ENCODE measurements around the gene CORO2B. TPM values are rescaled to one million over a fixed set of nuclear protein-coding genes. Genes with fewer than 3 reads are reported as not detected.

The CORO2B gene
- total RNA-seq, 1 experiment from 2014 or later = 0.43 TPM

DNA sequence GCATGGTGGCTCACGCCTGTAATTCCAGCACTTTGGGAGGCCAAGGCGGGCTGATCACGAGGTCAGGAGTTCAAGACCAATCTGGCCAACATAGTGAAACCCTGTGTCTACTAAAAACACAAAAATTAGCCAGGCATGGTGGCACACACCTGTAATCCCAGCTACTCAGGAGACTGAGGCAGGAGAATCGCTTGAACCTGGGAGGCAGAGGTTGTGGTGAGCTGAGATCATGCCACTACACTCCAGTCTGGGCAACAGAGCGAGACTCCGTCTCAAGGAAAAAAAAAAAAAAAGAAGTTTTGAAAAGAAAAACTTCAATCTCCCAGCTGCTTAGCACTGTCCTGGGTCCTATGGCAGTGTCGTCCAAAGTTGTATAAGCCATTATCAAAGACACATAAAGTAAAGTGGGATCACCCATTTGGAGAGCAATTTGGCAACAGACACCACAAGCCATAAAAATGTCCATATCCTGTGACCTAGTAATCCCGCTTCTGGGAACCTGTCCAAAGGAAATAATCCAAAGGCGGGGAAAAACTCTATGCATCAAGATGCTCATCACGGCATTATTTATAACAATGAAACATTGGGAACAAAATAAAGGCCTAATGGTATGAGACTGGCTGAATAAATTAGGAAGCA lies 26.2 kb downstream of the CORO2B start:
- peak; percentile 84 for DNase-seq (ENCODE audit: low spot score)

DNA sequence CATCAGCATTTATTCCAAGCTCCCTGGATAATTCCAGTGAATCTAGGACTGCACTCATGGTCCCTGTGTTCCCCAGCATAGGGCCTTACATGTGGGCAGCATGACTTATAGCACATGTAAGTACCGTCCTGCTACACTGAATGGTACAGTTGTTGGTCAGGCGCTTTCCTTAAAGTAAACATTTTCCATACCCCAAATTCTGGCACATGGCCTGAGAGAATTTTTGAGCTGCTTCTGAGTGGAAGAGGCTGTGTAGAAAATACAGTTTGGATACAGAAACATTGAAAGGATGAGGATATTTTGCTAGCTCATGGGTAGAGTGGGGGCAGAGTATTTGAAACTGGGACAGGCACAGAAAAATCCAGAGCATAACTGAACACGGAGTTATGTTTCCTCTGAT lies 27.6 kb downstream of the CORO2B start:
- no peak for DNase-seq (ENCODE audit: low spot score)

DNA sequence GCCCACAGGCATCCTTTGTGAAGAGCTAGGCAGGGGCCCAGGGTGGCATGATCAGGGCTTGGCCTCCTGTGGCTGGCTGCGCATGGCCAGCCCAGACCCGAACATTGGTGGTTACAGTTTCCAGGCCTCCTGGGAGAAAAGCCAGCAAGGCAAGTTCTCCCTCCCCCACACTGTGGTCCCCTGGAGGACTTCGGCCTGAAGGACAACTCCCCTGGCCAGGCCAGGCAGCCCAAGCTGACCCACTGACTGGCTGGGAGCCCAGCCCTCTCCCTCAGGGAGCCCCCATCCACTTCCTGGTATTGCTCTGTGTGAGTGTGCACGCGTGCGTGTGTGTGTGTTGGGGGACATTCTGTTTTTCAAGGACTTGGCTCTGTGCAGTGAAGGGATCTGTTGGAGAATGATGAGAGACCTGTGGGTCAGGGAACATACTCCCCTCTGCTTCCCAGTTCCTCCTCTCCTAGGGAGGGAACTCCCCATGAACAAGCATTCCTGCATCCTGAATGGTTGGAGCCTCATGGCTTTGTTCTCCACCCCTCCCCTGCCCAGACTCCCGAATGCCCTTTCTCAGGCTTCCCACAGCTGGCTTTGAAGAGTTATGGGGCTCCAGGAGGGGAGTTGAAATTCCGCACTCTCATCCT lies 29.5 kb downstream of the CORO2B start:
- DNase-seq (ENCODE audit: low spot score) = no peak

DNA sequence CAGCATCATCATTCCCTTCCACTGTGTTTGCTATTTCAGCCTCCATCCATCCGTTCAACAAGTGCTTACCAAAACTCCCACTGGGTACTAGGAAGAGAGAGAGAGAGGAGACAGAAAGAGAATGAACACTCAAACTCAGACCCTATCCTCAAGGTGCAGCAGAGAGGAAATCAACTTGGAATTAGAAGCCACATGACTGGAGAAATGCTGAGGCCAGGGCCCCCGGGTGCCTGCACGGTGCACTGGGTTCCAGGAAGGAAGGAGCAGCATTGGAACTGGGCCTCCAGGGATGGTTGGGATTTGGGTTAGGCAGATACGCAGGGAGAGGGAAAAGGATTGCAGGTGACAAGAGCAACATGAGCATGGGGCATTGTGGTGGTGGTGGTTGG lies 30.0 kb downstream of the CORO2B start:
- DNase-seq (ENCODE audit: low spot score) = no peak

DNA sequence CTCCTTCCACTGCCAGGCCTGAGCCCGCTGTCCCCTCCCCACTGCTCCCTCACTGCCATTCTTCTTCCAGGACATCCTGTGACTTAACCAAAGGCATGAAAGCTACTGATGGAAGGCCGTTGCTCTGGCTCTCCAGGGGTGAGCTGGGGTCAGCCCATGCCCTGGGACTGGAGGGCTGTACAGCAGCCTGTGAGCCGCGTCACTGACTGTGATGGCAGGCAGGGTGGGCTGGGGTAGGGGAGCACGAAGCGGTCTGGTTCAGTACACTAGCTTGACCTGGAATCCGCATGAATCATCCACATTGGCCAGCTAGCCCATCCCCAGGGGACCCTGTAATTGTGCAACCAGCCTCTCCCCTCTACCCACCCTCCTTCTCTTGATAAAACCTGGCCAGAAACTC lies 30.8 kb downstream of the CORO2B start:
- DNase-seq (ENCODE audit: low spot score) = no peak

DNA sequence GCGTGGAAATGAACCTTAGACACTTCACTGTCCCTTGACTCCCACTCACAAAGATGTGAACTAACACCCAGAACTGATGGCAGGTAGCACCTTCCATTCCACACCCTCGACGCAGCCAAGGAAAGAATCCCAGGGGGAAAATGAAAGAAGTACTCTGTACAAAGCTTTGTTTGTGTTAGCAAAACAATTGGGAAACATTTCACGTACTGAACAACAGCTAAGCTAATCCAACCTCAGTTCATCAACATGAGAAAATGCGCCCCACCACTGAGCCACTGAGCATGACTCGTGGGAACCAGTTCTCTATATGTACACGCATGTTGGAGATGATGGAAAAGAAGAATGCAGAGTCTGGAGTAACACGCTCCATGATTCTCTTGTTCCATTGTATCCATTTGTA lies 32.0 kb downstream of the CORO2B start:
- no peak for DNase-seq (ENCODE audit: low spot score)

DNA sequence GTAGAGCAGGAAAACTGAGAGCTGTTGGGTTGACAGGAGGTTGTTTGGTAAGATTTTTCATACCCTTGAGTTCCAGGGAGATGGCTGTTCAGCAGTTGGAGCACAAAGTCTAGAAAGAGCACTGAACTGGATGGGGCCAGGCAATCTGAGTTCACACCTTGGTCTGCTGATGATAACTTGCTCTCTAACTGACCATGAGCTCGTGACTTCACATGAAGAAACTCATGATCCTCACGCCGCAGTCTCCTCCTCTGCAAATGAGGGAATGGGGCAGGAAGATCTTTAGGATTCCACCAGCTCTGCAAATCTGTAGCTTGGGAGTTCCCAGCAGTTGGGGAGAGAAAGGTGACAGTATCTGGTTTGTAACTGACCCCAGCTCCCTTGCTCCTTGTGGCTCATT lies 33.7 kb downstream of the CORO2B start:
- DNase-seq (ENCODE audit: low spot score) = no peak

DNA sequence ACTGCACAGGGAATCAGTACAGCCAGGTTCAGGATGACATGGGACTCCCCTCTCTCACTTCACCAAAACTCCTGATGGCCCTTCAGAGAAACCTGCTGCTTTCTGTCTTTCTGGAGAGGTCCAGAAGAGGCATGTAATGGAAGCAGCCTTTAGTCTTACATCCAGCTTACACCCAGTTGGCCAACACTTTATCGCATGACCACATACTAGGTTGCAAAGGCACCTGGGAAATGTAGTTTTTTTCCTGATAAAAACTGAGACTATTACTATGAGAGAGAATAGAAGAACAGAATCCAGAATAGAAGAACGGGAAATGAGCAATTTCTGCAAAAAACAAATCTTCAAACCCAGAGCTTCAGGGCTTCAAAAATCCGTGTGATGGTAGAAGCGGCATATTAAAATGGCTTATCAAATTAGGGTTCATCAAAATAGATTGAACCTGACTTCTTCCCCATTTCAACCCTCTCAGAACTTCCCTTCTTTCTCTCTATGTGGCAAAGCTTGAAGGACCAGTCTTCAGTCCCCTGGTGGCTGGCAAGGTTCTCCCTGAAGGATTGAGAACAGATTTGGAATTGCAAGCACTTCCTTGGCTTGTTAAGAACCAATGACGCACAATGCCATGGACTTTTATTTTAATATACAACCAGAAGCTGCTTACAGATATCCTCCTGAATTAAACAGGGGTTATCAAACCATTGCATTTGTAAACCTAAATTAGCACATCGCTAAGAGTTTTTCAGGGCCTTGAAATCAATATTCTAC lies 34.4 kb downstream of the CORO2B start:
- no peak for DNase-seq (ENCODE audit: low spot score)

DNA sequence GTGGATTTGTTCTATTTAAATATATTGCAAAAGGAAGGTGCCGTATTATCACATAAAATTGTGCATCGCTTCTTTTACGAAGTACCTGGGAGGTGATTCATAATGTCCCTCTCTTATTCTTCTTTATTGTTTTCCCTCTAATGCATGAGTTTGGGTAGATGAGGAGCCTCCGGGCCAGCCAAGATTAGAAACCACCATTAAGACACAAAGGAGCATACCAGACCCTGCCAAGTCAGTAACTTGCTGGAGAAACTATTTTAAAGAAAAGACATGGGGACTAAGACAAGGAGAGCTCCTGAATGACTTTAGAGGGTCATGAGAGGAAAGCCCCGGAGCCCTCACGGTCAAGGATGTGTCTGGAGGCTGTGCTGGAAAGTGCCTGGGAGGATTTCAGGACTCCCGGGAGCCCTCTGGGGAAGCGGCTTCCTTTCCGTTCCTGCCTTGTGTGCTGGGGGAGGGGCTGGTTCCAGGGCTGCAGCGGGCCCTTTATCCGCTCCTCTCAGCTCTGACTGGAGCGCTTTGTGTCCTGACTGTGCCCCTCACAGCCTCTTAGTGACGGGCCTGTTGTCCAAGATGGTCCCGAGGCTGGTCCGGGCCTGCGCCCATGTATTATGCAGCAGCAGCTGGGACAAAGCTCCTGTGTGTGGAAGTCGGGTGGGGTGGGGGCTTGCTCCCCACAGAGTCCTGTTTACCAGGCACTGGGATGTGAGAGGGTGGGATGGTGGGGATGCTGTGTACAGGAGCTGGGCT lies 35.7 kb downstream of the CORO2B start:
- no peak for DNase-seq (ENCODE audit: low spot score)

DNA sequence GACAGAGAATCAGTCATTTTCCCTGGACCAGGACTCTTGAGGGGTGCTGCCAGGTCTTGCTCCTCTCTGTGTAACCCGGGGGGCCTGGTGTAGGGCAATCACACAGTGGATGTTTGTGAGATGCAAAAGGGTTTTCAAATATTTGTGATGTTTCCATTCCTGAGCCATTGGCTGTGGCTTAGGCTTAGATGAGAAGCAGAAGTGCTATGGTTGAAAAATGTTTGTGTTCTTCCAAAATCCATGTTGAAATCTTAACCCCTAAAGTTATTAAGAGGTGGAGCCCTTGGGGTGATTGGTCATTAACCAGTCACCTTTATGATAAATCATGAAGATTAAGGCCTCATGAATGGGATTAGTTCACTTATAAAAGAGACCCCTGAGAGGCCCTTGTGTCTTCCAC lies 36.5 kb downstream of the CORO2B start:
- no peak for DNase-seq (ENCODE audit: low spot score)

DNA sequence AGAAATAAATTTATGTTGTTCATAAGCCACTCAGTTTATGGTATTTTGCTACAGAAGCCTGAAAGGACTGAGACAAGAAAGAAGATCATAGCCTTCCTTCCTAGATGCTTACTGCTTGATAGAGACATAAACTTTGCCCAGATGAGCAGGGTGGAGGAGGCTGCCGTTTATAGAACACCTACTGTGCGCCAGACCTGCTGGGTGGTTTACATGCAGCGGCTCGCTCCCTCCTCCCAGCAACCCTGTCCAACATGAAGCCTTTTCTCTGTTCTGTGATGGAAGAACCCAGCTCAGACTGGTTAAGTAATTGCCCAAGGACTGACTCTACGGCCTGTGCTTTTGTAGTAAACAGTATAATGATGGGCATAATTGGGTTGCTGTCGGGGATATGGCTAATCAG lies 37.0 kb downstream of the CORO2B start:
- no peak for DNase-seq (ENCODE audit: low spot score)

DNA sequence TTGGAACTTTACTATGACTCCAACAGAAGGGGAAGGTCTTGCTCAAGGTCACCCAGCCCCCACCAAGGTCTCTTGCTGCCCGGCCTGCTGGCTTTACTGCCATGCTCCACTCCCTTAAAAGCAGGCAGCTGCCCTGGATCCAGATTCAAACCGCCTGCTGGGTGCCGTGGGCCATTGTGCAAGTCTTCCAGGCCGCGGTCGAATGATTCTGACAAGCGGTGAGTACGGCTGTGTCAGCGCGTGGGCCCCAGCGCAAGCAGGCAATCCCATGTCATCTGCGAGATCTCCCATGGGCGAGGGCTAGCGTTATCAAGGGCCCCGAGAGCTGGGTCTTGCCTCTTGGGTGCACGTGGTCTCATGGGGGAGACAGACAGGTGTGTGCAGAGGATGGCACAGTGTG lies 37.6 kb downstream of the CORO2B start:
- DNase-seq (ENCODE audit: low spot score) = no peak

DNA sequence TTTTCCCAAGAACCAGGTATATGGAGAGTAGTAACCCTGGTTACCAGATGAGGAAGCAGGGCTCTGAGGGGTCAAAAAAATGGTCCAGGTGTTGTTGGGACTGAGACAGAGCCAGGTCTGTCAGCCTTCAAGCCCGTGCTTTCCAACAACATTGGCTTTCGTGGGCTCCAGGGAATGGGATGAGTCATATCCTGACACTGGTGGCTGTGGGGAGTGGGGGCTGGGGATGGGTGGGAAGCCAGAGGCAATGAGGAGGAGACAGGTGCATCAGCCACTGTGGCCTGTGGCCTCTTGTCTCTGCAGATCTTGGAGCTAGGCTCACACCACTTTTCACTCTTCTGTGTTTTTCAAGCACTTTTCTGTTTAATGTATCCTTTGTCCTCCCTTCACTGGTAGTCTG lies 38.2 kb downstream of the CORO2B start:
- DNase-seq (ENCODE audit: low spot score) = peak; percentile 17

DNA sequence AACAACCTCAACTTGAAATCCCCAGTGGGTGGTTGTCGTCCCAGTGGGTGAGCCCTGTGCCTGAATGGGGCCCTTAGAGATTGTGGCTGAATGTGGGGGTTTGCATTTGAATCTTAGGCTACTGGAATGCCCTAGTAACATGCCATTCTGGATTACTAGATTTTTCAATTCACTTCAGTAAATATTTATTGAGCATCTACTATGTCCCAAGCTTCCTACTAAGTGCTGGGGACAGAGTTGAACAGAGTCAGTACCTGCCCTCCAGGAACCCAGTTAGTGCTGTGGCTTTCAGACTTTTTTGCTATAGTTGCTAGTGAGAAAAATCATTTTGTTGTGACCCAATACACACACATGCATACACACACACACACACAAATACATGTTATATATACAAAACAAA lies 39.0 kb downstream of the CORO2B start:
- DNase-seq (ENCODE audit: low spot score) = no peak

DNA sequence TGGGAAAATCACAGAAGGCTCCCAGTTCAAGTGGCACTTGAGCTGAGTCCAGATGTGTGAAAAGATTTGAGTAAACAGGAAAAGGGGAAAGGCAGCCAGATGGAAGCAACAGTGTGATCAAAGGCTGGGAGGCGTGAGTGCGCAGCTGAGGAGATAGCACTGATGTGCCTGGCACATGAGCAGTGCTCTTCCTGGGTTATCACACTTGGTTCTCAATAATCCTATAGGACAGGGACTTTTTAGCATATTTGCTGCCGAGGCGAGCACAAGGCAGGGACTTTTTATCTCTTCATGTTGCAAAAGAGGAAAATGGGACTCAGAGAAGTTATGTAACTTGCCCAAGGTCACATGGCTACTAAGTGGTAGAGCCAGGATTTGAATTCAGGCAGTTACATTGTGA lies 39.6 kb downstream of the CORO2B start:
- DNase-seq (ENCODE audit: low spot score) = no peak

DNA sequence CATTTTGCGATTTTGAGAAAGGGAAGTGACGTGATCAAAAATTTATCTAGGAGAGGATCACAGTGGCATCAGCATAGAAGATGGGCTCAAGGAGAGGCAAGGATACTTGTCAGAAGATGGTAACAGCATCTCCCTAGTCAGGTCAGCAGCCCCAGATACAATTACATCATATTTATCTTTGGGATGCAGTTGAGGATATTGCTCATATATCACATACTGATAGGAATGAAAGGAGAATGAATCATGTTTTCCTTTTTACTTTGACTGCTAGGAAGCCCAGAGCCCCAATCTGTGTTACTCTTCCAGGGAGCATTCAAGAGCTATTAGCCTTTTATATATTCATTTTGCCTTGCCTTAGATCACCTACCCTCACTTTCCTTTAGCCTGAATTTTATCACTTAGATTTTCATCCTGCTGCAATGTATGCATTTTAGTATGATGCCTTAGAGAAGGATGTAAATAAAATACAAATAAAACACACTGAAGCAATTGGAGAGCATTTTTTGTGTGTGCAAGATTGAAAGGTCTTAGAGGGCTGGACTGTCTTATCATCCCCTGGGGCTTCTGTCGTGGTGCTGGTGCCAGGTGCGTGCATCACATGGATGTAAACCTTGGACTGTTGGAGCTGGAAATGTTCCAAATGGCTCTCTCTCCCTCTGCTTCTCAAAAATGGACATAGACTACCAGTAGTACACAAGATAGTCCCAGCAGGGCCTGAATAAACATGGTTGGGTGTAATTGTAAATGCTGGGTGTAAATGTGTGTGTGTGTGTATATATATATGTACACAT lies 40.3 kb downstream of the CORO2B start:
- DNase-seq (ENCODE audit: low spot score) = no peak

DNA sequence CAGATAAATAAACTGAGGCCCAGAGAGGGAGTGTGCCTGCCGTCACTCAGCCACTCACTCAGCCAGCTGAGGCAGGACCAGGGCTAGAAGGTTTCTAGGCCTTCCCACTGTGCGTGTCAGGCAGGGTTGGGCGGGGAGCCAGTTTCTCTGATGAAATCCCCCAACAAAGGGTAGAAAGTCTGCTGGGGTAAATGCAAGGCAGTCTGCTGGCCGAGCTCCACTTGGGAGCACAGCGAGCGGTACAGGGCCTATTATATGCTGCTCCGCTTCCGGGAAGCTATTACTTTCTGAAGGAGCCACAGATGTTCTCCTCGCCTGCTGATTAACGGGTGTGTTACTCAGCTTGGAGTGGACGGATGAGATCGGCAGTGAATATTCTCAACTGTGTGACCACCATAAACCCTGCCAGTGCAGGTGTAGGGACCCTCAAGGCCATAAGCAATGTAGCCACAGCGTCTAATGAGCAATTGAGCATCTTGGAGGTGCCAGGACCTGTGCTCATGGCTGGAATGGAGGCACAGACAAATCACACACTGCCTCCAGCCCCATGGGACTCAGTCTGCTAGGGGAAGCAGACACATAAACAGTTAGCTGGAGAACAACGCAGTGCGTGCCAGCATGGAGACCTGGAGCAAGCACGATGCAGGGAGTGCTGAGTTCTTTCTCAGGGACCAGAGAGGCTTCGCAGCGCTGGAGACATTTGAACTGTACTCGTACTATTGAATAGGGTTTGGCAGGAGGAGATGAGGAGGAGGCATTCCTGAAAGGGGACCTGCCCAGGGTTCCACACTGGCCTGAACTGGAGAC lies 42.1 kb downstream of the CORO2B start:
- no peak for DNase-seq (ENCODE audit: low spot score)

DNA sequence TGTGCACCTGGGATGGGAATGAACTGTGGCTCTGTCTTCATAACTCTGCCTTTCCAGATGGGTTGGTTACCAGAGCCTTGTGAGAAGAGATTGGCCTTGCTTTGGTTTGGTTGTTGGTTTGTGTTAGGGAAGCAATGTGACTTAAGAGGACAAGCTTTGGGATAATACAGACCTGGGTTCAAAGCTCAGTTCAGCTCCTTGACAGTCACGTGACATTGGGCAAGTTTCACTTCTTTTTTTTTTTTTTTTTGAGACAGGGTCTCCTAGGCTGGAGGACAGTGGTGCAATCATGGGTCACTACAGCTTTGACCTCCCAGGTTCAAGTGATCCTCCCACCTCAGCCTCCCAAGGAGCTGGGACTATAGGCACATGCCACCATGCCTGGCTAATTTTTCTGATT lies 42.7 kb downstream of the CORO2B start:
- no peak for DNase-seq (ENCODE audit: low spot score)

DNA sequence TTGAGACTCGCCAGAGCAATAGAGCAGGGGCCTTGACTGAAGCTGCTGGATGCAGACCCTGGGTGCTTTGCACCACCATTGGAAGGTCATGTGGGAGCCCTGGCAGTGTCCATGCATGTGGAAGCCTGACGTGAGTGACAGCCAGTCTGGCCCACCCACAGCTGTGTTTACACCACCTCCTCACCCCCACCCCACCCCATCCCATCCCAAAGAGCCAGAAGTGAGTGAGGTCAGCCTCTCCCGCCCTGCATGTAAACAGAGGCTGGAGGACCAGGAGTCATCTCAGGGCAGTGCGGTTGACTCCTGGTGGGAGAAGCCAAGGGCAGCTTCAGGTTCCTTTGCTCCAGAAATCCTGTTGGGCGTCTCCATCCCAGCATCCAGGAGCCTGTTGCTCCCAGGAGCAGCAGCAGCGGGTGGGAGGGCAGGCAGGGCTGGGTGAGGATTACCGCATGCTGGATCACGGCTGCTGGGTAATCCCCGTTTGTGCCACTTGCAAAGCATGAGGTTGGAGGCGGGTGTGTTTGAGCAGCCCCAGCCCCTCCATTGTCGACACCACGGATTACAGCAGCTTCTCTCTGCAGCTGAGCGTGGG lies 44.6 kb downstream of the CORO2B start:
- no peak for DNase-seq (ENCODE audit: low spot score)

DNA sequence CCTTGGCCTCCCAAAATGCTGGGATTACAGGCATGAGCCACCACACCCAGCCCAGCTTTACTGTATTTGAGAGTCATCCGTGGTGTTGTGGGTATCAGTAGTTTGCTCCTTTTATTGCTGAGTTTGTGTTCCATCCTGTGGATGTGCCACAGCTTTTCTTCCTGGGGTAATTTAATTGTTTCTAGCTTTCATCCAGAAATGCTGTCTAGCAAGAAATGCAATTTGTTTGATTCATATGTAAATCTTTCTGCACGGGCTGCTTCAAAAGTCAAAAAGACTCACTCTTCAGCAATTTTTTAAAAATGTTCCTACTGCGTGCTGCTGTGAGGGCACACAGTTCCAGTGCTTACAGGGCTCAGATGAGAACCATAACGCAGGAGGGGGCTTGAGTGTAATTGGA lies 47.1 kb downstream of the CORO2B start:
- no peak for DNase-seq (ENCODE audit: low spot score)

DNA sequence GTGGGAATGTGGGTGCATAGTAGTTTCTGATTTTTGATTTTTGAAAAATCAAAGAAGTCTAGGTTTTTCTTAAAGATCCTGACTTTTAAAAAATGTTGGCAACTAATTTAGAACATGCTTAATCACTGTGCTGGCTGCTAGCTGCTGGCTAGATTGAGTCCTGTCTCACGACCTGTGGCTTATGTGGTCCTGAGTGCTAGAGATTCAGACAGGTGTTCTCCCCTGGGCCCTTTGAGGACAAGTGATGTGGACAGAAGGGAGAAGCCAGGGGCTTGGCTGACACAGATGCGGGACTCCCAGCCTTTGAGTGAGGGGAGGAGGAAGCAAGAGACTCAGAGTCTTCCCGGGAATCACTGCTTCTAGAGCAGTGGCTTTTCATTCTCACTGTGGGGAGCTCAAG lies 47.5 kb downstream of the CORO2B start:
- DNase-seq (ENCODE audit: low spot score) = no peak
